GM12892 (cell line): ENCODE measurements around the gene NR2C1.

Experiments
- POLR2AphosphoS5 ChIP-seq: IDR thresholded peaks from 2 replicates; pipeline ENCODE4 v1.6.1; 2011; ENCODE audit warnings: low read depth, low read length, control low read depth
- TAF1 ChIP-seq: IDR thresholded peaks from 2 replicates; pipeline ENCODE4 v1.6.1; 2011; ENCODE audit warnings: low read depth, mild to moderate bottlenecking, control low read depth, low read length, borderline replicate concordance

DNA sequence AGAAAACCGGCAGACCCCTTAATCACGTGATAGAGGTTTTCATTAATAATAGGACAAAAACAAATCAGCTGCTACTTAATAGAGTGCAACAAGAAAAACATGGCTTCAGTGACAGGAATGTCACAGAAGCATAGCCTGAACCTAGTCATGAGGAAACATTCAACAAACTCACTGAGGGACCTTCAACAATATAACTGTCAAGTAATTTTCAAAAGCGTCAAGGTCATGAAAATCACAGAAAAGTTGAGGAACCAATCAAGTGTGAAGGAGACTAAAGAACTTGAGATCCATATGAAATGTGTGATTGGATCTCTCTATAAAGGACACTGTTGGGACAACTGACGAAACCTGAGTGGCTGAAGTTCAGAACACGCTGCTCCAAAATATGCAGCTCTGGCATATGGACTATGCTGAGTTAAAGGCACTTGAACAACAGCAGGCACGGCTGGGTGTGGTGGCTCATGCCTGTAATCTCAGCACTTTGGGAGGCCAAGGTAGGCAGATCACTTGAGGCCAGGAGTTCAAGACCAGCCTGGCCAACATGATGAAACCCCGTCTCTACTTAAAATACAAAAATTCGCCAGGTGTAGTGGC, 86.2 kb downstream of the NR2C1 start:
- TF ChIP-seq TAF1 (no peak), POLR2AphosphoS5 (no peak)
